ENCODE data around the gene LEMD3.

Gene LEMD3

GRCh38 chr12:65170209-65170881 lies 962 bp downstream of the LEMD3 start:
- peak; percentile 56 for DNase-seq

GRCh38 chr12:65171073-65171472 lies 1.7 kb downstream of the LEMD3 start:
- no peak for DNase-seq

DNA sequence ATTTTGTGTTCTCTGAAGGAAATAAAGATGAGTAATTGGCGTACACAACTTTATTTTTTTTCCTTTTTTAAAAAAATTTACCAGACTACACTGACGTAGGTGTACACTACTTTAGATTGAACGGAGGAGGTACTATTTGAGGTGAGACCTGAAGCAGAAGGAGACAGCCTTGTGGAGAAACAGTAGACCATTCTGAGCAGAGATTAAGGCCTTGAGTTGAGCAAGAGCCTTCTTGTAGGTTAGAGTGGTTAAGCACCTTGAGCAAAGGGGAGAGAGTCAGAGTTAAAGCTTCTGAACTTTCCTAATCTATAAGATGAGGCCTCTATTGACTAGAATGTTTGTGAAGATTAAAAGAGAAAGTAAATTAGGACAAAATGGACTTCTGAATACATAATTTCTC lies 2.5 kb downstream of the LEMD3 start:
- DNase-seq, result no peak

DNA sequence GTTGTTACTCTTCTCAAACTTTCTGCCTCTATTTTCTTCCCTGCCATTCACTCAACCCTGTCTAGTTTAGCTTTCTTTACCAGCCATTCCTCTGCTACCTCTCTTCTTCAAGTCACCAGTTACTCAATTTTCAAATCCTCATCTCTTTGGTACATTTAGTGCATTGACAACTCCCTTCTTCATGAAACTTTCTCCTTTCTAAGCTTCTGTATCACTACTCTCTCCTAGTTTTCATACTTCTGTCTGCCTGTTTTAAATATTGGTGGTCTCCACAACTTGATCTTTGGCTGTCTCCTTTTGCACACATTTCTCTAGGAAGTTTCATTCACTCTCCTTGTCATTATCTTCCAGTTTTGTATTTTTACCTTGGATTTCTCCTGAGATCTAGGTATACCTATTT lies 6.0 kb downstream of the LEMD3 start:
- DNase-seq, result no peak

- DNase-seq, result no peak
Observed at GRCh38 chr12:65182012-65182739, 12.8 kb downstream of the LEMD3 start.

DNA sequence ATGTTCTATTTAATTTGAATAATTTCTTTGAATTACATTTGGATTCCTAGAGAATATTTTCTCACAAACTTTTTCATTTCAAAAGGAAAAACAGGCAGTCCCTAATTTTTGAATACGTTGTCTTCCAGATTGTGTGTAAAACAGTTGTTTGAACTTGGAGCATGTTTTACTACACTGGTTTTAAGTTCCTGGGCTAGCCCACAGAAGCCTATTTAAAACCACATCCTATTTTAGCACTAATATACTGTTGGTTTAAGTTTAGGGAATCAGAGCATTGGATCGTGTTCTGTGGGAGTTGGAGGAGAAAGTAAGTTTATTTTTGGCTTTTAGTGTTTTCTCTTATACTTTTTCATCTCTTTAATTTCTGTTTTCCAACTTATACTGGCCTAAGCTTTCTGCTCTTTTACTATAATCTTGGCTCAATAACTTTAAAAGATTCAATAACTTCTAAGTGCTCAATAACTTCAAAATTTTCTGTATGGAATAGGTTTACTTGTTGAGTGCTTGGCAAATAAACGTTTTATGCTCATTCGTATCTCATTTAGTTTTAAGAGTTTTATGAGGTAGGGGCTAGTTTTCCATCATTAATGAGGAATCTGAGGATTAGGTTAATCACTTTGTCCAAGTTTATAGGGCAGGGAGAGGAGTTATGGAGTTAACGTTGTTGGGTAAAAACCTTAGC lies 14.9 kb downstream of the LEMD3 start:
- no peak for DNase-seq

GRCh38 chr12:65184858-65185229 lies 15.5 kb downstream of the LEMD3 start:
- DNase-seq, result no peak

- DNase-seq, result no peak
Observed at GRCh38 chr12:65187665-65188064, 18.3 kb downstream of the LEMD3 start.

DNA sequence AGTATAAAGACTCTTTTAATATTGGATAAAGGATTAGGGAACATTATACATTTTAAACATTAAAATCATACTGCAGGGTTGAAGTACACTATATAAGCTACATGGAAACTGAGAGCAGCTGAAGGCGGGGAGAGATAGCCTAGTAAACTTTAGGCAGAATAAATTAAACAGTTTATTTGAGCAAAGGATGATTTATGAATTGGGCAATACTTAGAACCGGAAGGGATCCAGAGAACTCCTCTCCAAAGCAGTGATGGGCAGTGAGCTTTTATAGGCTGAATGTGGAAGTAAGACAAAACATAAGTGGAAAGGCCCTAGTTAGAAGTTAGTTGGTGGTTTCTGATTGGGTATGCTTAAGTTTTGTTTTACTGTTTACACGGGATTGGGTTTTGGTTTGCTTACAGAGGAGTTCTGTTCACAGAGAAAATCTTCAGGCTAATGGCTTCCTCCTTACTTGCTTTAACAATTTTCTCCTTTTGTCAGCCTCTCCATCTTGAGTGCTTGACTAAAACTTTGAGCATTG lies 18.9 kb downstream of the LEMD3 start:
- DNase-seq, result no peak

- DNase-seq, result no peak
Observed at GRCh38 chr12:65189028-65189718, 19.8 kb downstream of the LEMD3 start.

GRCh38 chr12:65192963-65193516 lies 23.7 kb downstream of the LEMD3 start:
- DNase-seq, result no peak

GRCh38 chr12:65194949-65195348 lies 25.6 kb downstream of the LEMD3 start:
- DNase-seq, result no peak

GRCh38 chr12:65195387-65196055 lies 26.1 kb downstream of the LEMD3 start:
- no peak for DNase-seq

DNA sequence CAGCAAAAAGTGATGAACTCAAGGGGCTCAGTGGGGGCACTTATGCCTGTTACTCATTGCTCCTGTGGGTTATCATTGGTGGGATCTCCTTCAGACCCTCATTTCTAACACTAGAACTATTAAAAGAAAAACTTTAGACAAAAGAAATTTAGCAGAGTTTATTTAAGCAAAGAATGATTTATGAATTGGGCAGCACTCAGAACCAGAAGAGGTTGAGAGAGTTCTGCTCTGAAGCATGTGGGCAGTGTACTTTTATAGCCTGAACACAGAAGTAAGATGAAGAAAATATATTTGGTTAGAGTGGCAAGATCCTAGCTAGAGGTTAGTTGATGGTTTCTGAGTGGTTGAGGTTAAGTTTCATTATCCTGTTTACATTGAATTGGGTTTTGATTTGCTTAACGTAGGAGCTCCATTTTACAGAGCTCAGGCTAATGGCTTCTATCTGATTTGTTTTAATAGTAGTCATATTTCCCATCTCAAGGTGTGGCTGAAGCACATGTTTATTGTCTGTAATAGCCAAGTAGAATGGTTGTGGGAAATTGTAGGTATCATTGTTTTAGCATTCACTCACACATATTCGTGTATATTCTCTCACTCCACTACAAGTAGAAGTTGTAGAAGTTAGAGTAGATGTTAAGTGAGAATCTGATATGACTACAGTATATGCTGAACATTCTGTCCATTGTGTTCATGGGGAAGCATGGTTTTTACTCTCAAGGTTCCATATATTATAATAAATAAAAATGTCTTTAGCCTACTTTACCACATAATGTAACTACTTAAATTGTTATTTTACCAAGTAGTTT lies 27.6 kb downstream of the LEMD3 start:
- no peak for DNase-seq

DNA sequence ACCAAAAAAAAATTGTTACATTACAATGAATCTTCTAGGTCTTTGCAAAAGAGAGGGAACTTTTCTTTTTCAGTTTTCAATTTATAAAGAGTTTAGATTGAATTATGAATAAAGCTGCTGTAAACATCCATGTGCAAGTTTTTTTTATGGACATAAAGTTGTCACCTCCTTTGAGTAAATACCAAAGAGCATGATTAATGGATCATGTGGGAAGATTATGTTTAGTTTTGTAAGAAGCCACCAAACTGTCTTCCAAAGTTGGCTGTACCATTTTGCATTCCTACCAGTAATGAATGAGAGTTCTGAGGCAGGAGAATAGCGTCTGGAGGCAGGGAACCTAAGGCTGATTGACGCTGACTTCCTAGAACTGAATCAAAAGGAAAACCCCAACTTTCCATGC lies 30.2 kb downstream of the LEMD3 start:
- DNase-seq, result no peak

GRCh38 chr12:65200007-65200665 lies 30.8 kb downstream of the LEMD3 start:
- DNase-seq, result no peak

- no peak for DNase-seq
Observed at GRCh38 chr12:65203376-65203775, 34.0 kb downstream of the LEMD3 start.

DNA sequence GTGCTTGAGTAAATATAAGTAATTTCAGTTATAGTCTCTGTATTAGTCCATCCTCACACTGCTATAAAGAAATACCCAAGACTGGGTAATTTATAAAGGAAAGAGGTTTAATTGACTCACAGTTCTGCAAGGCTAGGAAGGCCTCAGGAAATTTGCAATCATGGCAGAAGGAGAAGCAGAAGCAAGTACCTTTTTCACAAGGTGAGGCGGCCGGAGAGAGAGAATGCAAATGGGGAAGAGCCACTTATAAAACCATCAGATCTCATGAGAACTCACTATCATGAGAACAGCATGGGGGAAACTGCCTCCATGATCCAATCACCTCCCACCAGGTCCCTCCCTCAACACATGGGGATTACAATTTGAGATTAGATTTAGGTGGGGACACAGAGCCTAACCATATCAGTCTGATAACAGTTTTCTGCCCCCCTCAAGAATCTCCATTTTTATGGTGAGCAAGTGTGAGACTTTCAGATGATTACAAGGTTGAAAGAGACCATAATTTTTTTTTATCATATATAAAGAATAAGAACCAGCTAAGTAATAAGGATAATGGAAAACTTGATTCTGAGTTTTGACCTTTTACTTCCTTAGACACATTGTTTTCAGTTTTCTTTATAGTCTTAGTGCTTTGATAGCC lies 35.6 kb downstream of the LEMD3 start:
- DNase-seq, result no peak

- no peak for DNase-seq
Observed at GRCh38 chr12:65205886-65206285, 36.5 kb downstream of the LEMD3 start.

- DNase-seq, result no peak
Observed at GRCh38 chr12:65208125-65208524, 38.7 kb downstream of the LEMD3 start.
